ENCODE data around the gene CNR1.
A peak's percentile ranks its signal among the peaks of the same experiment; 100 is the strongest.

CNR1 gene

GRCh38 chr6:88166493-88167351 is 575 bp upstream of the CNR1 start:
- DNase-seq (ENCODE audit: low read depth) = no peak
- no peak for TF ChIP-seq CTCF (IDR thresholded peaks at IDR 0.05; ENCODE audit: control insufficient read depth, extremely low read depth, insufficient read depth)
- no peak overlapping the region for H3K4me3 ChIP-seq (ENCODE audit: low read depth, low read length)

GRCh38 chr6:88165087-88165843 is 882 bp downstream of the CNR1 start:
- DNase-seq (ENCODE audit: low read depth) = no peak
- peak overlapping the region; percentile 13; the same call in 1 of the 2 replicates for H3K4me3 ChIP-seq (ENCODE audit: low read depth, low read length)
- no peak for TF ChIP-seq CTCF (IDR thresholded peaks at IDR 0.05; ENCODE audit: control insufficient read depth, extremely low read depth, insufficient read depth)

GRCh38 chr6:88164061-88164460 is 2.1 kb downstream of the CNR1 start:
- no peak for TF ChIP-seq CTCF (IDR thresholded peaks at IDR 0.05; ENCODE audit: control insufficient read depth, extremely low read depth, insufficient read depth)
- DNase-seq (ENCODE audit: low read depth) = no peak
- H3K4me3 ChIP-seq (ENCODE audit: low read depth, low read length) = no peak overlapping the region

- DNase-seq (ENCODE audit: low read depth) = no peak
- no peak for TF ChIP-seq CTCF (IDR thresholded peaks at IDR 0.05; ENCODE audit: control insufficient read depth, extremely low read depth, insufficient read depth)
- H3K4me3 ChIP-seq (ENCODE audit: low read depth, low read length) = no peak overlapping the region
Observed at GRCh38 chr6:88163616-88164015, 2.5 kb downstream of the CNR1 start.

- no peak for DNase-seq (ENCODE audit: low read depth)
- no peak for TF ChIP-seq CTCF (IDR thresholded peaks at IDR 0.05; ENCODE audit: control insufficient read depth, extremely low read depth, insufficient read depth)
Observed at GRCh38 chr6:88161940-88162339, 4.2 kb downstream of the CNR1 start.

GRCh38 chr6:88157106-88157505 is 9.0 kb downstream of the CNR1 start:
- no peak for TF ChIP-seq CTCF (IDR thresholded peaks at IDR 0.05; ENCODE audit: control insufficient read depth, extremely low read depth, insufficient read depth)
- no peak for DNase-seq (ENCODE audit: low read depth)
- no peak overlapping the region for H3K4me3 ChIP-seq (ENCODE audit: low read depth, low read length)

More at GRCh38 chr6:88161940-88162339, 4.2 kb downstream of the CNR1 start:
- no peak overlapping the region for H3K4me3 ChIP-seq (ENCODE audit: low read depth, low read length)

All from LNCaP clone FGC (cell line).